Pancreas (tissue), 10 donors: ENCODE data around the gene RAMAC. TPM values are rescaled to one million over a fixed set of nuclear protein-coding genes. Genes with fewer than 3 reads are reported as not detected.

Experiments used
- ATAC-seq, 4 donors: fragments of 200-7000 bp; cut with Tn5 transposase; one replicate each; pipeline versions ENCODE4 v1.8.0 to v1.9.1; 2020; ENCODE audit warnings: mild to moderate bottlenecking in 4 of 4, moderate library complexity in 4 of 4
- DNase-seq, 6 donors: peaks; one replicate each; pipeline ENCODE4 v3.0.0-alpha.2; 2020
- FAIRE-seq: peaks from 2 replicates; lab custom pipeline; 2012; peaks lifted over from hg19 to GRCh38; lab: Jason Lieb, UNC
- H3K27ac ChIP-seq, 4 donors: fragments of 200-600 bp; sonication (generic); 1 replicate in 3 of 4; 2 replicates in 1 of 4; pipeline versions ENCODE4 v1.5.0 to v1.8.0; 2020
- H3K27me3 ChIP-seq, 4 donors: fragments of 200-600 bp; one replicate each; pipeline ENCODE4 v1.8.0; 2021
- H3K36me3 ChIP-seq, 3 donors: fragments of 200-600 bp; sonication (generic) in 1 of 3; one replicate each; pipeline versions ENCODE4 v1.5.0 to v1.8.0; 2020 to 2021
- H3K4me1 ChIP-seq, 3 donors: fragments of 200-600 bp; one replicate each; pipeline ENCODE4 v1.8.0; 2021
- H3K4me3 ChIP-seq, 4 donors: fragments of 200-600 bp; sonication (generic) in 2 of 4; one replicate each; pipeline versions ENCODE4 v1.5.0 to v1.8.0; 2020 to 2021
- H3K9me3 ChIP-seq, 4 donors: fragments of 200-600 bp; one replicate each; pipeline ENCODE4 v1.8.0; 2021
- CTCF ChIP-seq, 4 donors: fragments of 200-600 bp; sonication (generic) in 3 of 4; IDR thresholded peaks; one replicate each; pipeline versions ENCODE4 v1.5.0 to v1.8.0; 2021; ENCODE audit warnings: antibody characterized with exemption in 4 of 4
- WGBS, 2 donors: extraction: QIAGEN DNeasy Blood & Tissue Kit; methylation state at CpG; one replicate each; pipeline ENCODE4 v1.1.7; 2013; 5-methylcytosine and 5-hydroxymethylcytosine counted together
- intact Hi-C, 3 donors: fragments of 100-400 bp; cut with DNase I; formaldehyde crosslinking; loops; one replicate each; pipeline versions ENCODE4 v1.11.1 to v1.14.2; 2022
- polyA plus RNA-seq, 2 donors: library from polyadenylated mRNA; stranded (reverse); fragments of 200-250 nt; gene quantifications; one replicate each; pipeline ENCODE4 v1.2.3, GENCODE V29; 2013
- total RNA-seq, 6 donors: library from RNA; stranded (reverse); fragmentation: NEBNext Ultra II Directional in 4 of 6; extraction: Animal tissue kit (Norgen Biotek cat#: 25700) in 4 of 6; gene quantifications; one replicate each; pipeline versions ENCODE4 v1.2.1 to v1.2.4, GENCODE V29; 2021 to 2023
- donor health status: healthy with polysubstance abuse.
- donor health status: DM: no; HTN: no; CAD: no; lungs with moderate emphysema.
- donor health status: DM: no; HTN: no; CAD: no.
- donor health status: control.
- donor health status: control.
- donor health status: Bipolar disorder and iron deficiency.
- donor health status: DM: yes; HTN: yes; CAD: no.
- donor health status: DM: no; HTN: no; CAD: no.
- donor health status: DM: no; HTN: no; CAD: no.
- donor health status: DM: yes; HTN: yes; CAD: no.

Gene RAMAC
- total and polyA plus RNA-seq, 8 donors, result 7.0 to 15.5 (median 9.8) TPM

GRCh38 chr15:82979726-82980125, 6.3 kb upstream of the RAMAC start:
- no peaks in the 10 kb centered on the region for H3K9me3 ChIP-seq
- H3K36me3 ChIP-seq, result no peaks in the 10 kb centered on the region
- FAIRE-seq, result no peak
- ATAC-seq, result no peak
- TF ChIP-seq CTCF (IDR thresholded peaks at IDR 0.05), result no peak
- H3K4me3 ChIP-seq, result no peak overlapping the region
- WGBS, 2 donors, result 89 to 95% methylated on average over 1 of the region's 1 CpG
- intact Hi-C loops, result no loop called here
- H3K4me1 ChIP-seq, result no peaks in the 10 kb centered on the region
- H3K27me3 ChIP-seq, result no peaks in the 10 kb centered on the region
- no peak for DNase-seq
- no peak overlapping the region for H3K27ac ChIP-seq

- no peaks in the 10 kb centered on the region for H3K36me3 ChIP-seq
- no peak for TF ChIP-seq CTCF (IDR thresholded peaks at IDR 0.05)
- no peak overlapping the region for H3K27ac ChIP-seq
- no peak for DNase-seq
- no peak overlapping the region for H3K4me3 ChIP-seq
- no peak for FAIRE-seq
- no peaks in the 10 kb centered on the region for H3K27me3 ChIP-seq
- no peak for ATAC-seq
- no peaks in the 10 kb centered on the region for H3K9me3 ChIP-seq
- WGBS, 2 donors, result 55 to 82% methylated on average over 2 of the region's 2 CpGs
- intact Hi-C loops, result no loop called here
- H3K4me1 ChIP-seq, result peaks cover 0 to 6% (median 3%) of the 10 kb centered on the region in 3 donors
Measured at GRCh38 chr15:82980981-82981380, 5.0 kb upstream of the RAMAC start.

- H3K27me3 ChIP-seq, result no peaks in the 10 kb centered on the region
- H3K27ac ChIP-seq, result peak overlapping the region; percentile 39 to 88 (median 76)
- H3K36me3 ChIP-seq, result peaks cover 0 to 15% (median 3%) of the 10 kb centered on the region in 3 donors
- TF ChIP-seq CTCF (IDR thresholded peaks at IDR 0.05), result no peak
- ATAC-seq, result peak in 3 of 4 donors; percentile 14 to 41 (median 37)
- WGBS, 2 donors, result 0% methylated on average over 12 of the region's 12 CpGs
- FAIRE-seq, result no peak
- no peaks in the 10 kb centered on the region for H3K9me3 ChIP-seq
- intact Hi-C loops, result no loop called here
- peaks cover 9 to 16% (median 11%) of the 10 kb centered on the region in 3 donors for H3K4me1 ChIP-seq
- H3K4me3 ChIP-seq, result peak overlapping the region; percentile 54 to 84 (median 73)
- no peak for DNase-seq
Measured at GRCh38 chr15:82986442-82986780, 401 bp downstream of the RAMAC start.

DNA sequence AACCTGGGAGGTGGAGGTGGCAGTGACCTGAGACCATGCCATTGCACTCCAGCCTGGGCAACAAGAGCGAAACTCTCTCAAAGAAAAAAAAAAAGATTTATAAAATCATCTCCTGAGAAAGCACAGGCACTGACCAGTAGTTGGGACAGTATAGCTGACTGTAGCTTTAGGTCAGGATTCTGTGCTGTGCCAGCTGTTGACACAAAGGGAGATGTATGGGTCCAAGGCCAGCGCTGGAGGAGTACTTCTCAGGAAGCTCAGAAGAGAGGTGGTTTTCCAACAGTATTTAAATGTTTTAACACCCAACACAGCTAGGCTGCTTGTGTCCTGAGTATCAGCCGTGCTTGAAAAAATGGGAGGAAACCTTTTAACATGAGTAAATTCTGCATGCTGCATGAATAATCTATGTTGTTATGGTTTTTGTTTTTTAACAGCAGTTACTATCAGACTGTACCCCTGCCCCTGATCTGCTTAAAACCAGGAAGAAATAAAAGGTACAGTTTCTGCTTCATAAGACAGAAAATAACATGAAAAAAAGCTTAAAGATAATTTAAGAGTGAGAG, 6.5 kb downstream of the RAMAC start:
- ATAC-seq, result peak; percentile 40 to 90 (median 67)
- TF ChIP-seq CTCF (IDR thresholded peaks at IDR 0.05), result no peak
- DNase-seq, result peak in 1 of 6 donors; percentile 35
- no peak for FAIRE-seq
- Histone ChIP-seq H3K9me3 (no peaks in the 10 kb centered on the region), H3K27me3 (no peaks in the 10 kb centered on the region), H3K4me1 (peaks cover 6 to 8% (median 8%) of the 10 kb centered on the region in 3 donors), H3K36me3 (peaks cover 0 to 15% (median 3%) of the 10 kb centered on the region in 3 donors), H3K27ac (peak overlapping the region in 2 of 4 donors; percentile 0 to 17), H3K4me3 (no peak overlapping the region)
- WGBS, 2 donors, result 50 to 66% methylated on average over 3 of the region's 3 CpGs
- intact Hi-C loops, result no loop called here

DNA sequence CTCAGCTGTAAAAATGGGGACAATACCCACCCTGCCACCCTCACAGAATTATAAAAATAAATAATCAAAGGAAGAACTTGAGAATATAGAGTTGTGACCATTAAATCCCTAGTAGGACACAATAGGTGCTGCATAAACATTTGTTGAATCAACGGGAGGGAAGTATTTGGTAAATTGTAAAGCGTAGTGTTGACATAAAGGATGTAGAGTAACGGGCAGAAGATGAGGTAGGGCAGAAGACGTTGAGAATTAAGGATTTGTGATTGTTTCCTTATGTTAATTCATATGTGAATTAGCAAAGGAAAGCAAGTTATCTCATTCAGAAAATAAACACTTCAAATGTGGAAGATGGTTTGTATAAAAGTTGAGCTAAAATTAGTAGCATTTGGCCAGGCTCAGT, 7.1 kb downstream of the RAMAC start:
- Histone ChIP-seq H3K4me1 (peaks cover 5 to 7% (median 7%) of the 10 kb centered on the region in 3 donors), H3K4me3 (no peak overlapping the region), H3K36me3 (peaks cover 0 to 15% (median 3%) of the 10 kb centered on the region in 3 donors), H3K27ac (peak overlapping the region in 1 of 4 donors; percentile 17), H3K9me3 (no peaks in the 10 kb centered on the region), H3K27me3 (no peaks in the 10 kb centered on the region)
- no peak for TF ChIP-seq CTCF (IDR thresholded peaks at IDR 0.05)
- WGBS, 2 donors, result 63 to 67% methylated on average over 4 of the region's 4 CpGs
- ATAC-seq, result peak in 1 of 4 donors; percentile 12
- no peak for FAIRE-seq
- DNase-seq, result no peak
- intact Hi-C loops, result no loop called here
